ENCODE measurements around the gene IGFLR1.

Gene IGFLR1

DNA sequence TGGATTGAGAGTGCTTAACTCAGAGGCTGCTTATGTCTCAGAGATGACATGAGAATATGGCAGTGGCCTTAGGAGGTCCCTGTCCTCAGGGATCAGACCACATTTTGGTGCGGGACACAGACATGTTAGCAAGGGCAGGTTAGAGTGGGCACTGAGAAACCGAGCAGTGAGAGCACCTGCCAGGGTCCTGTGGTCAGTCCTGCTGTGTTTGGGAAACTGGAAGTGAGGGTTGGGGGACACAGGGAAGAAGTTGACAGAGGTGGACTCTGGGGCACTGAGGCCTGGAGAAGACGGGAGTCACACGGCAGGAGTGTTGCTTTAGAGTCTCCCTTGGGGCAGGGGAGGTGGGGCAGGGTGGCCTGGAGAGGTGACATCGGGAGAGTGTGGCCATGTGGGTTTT, 7.4 kb downstream of the IGFLR1 start:
- Histone ChIP-seq H3K9me3 (ENCODE audit: control insufficient read depth, insufficient read depth, low read depth, low read length) (no peaks in the 10 kb centered on the region), H3K9ac (ENCODE audit: low read length) (no peak overlapping the region), H3K27me3 (ENCODE audit: control insufficient read depth, insufficient read depth, low read length) (no peaks in the 10 kb centered on the region), H3K36me3 (ENCODE audit: control insufficient read depth, insufficient read depth, low read length) (peaks cover 84% of the 10 kb centered on the region), H3K4me1 (ENCODE audit: control insufficient read depth, insufficient read depth, low read length) (no peaks in the 10 kb centered on the region), H3K27ac (ENCODE audit: low read depth, low read length) (no peak overlapping the region), H3K4me3 (ENCODE audit: low read depth, low read length) (no peak overlapping the region)

DNA sequence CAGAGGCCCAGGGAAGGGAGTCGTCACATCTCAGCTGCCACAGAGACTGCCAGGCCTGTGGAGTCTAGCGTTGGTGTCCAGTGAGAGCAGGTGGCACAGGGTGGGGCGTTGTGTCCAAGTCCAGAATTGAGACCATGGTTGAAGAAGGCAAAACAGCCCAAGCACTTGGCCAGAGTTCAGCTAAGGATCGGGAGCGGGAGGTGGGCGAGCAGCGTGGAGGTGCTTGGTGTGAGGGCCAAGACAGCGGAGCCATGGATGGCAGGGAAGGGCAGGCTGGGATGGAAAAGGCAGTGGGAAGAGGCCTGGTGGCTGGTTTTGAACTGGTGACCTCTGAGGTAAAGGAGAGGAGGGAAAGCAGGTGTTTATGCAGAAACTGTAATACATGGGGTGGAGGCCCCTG, 8.0 kb downstream of the IGFLR1 start:
- Histone ChIP-seq H3K4me3 (ENCODE audit: low read depth, low read length) (no peak overlapping the region), H3K36me3 (ENCODE audit: control insufficient read depth, insufficient read depth, low read length) (peaks cover 90% of the 10 kb centered on the region), H3K27ac (ENCODE audit: low read depth, low read length) (no peak overlapping the region), H3K9me3 (ENCODE audit: control insufficient read depth, insufficient read depth, low read depth, low read length) (no peaks in the 10 kb centered on the region), H3K4me1 (ENCODE audit: control insufficient read depth, insufficient read depth, low read length) (no peaks in the 10 kb centered on the region), H3K27me3 (ENCODE audit: control insufficient read depth, insufficient read depth, low read length) (no peaks in the 10 kb centered on the region), H3K9ac (ENCODE audit: low read length) (no peak overlapping the region)

DNA sequence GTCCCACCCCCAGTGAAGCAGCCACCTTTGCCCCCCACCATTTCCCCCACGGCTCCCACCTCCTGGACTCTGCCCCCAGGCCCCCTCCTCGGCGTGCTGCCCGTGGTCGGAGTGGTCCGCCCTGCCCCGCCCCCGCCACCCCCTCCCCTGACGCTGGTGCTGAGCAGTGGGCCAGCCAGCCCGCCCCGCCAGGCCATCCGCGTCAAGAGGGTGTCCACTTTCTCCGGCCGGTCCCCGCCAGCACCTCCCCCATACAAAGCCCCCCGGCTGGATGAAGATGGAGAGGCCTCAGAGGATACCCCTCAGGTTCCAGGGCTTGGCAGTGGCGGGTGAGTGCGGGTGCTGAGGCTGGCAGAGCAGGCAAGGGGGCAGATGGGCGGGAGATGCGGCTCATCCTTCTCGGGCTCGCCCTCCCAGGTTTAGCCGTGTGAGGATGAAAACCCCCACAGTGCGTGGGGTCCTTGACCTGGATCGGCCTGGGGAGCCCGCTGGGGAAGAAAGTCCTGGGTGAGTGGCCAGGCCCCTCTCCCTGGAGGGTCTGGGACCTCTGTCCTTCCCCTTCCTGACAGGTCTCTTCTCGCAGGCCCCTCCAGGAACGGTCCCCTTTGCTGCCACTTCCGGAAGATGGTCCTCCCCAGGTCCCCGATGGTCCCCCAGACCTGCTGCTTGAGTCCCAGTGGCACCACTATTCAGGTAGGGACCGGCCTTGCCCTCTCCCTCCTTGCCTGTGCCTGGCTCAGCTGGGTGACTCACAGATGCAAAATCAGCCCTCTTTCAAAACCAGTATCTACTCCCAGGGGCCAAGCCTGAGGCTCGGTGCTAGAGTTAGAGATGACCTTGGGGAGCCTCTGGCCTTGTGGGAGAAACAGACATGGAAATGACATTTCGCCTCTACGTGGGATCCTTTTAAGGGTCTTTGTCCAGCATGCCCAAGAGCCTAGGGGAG, 8.8 kb downstream of the IGFLR1 start:
- Histone ChIP-seq H3K4me1 (ENCODE audit: control insufficient read depth, insufficient read depth, low read length) (no peaks in the 10 kb centered on the region), H3K9ac (ENCODE audit: low read length) (no peak overlapping the region), H3K4me3 (ENCODE audit: low read depth, low read length) (no peak overlapping the region), H3K27ac (ENCODE audit: low read depth, low read length) (no peak overlapping the region), H3K27me3 (ENCODE audit: control insufficient read depth, insufficient read depth, low read length) (no peaks in the 10 kb centered on the region), H3K36me3 (ENCODE audit: control insufficient read depth, insufficient read depth, low read length) (peaks cover 92% of the 10 kb centered on the region), H3K9me3 (ENCODE audit: control insufficient read depth, insufficient read depth, low read depth, low read length) (no peaks in the 10 kb centered on the region)

DNA sequence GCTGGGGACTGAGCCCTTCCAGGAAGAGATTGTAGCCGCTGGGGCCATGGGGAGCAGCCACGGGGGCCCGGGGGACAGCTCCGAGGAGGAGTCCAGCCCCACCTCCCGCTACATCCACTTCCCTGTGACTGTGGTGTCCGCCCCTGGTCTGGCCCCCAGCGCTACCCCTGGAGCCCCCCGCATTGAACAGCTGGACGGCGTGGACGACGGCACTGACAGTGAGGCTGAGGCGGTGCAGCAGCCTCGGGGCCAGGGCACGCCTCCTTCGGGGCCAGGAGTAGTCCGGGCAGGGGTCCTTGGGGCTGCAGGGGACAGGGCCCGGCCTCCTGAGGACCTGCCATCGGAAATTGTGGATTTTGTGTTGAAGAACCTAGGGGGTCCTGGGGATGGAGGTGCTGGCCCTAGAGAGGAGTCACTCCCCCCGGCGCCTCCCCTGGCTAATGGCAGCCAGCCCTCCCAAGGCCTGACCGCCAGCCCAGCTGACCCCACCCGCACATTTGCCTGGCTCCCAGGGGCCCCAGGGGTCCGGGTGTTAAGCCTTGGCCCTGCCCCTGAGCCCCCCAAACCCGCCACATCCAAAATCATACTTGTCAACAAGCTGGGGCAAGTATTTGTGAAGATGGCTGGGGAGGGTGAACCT, 9.6 kb downstream of the IGFLR1 start:
- H3K27ac ChIP-seq (ENCODE audit: low read depth, low read length), result no peak overlapping the region
- no peaks in the 10 kb centered on the region for H3K4me1 ChIP-seq (ENCODE audit: control insufficient read depth, insufficient read depth, low read length)
- H3K27me3 ChIP-seq (ENCODE audit: control insufficient read depth, insufficient read depth, low read length), result no peaks in the 10 kb centered on the region
- peaks cover 92% of the 10 kb centered on the region for H3K36me3 ChIP-seq (ENCODE audit: control insufficient read depth, insufficient read depth, low read length)
- H3K9me3 ChIP-seq (ENCODE audit: control insufficient read depth, insufficient read depth, low read depth, low read length), result no peaks in the 10 kb centered on the region
- H3K4me3 ChIP-seq (ENCODE audit: low read depth, low read length), result no peak overlapping the region
- no peak overlapping the region for H3K9ac ChIP-seq (ENCODE audit: low read length)

DNA sequence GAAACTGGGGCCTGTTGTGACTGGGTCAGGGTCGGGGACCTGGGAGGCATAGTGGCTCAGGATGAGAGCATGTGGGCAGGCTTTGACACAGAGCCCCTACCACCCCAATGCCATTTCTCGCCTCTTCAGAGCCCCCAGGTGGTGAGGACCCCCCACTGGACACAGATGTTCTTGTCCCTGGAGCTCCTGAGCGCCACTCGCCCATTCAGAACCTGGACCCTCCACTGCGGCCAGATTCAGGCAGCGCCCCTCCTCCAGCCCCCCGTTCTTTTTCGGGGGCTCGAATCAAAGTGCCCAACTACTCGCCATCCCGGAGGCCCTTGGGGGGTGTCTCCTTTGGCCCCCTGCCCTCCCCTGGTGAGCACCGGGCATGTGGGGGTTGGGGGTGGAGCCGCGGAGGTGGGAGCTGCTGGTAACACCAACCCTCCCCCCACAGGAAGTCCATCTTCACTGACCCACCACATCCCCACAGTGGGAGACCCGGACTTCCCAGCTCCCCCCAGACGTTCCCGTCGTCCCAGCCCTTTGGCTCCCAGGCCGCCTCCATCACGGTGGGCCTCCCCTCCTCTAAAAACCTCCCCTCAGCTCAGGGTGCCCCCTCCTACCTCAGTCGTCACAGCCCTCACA, 10.4 kb downstream of the IGFLR1 start:
- no peaks in the 10 kb centered on the region for H3K27me3 ChIP-seq (ENCODE audit: control insufficient read depth, insufficient read depth, low read length)
- H3K4me3 ChIP-seq (ENCODE audit: low read depth, low read length), result no peak overlapping the region
- H3K9ac ChIP-seq (ENCODE audit: low read length), result no peak overlapping the region
- H3K9me3 ChIP-seq (ENCODE audit: control insufficient read depth, insufficient read depth, low read depth, low read length), result no peaks in the 10 kb centered on the region
- H3K27ac ChIP-seq (ENCODE audit: low read depth, low read length), result no peak overlapping the region
- H3K36me3 ChIP-seq (ENCODE audit: control insufficient read depth, insufficient read depth, low read length), result peaks cover 94% of the 10 kb centered on the region
- no peaks in the 10 kb centered on the region for H3K4me1 ChIP-seq (ENCODE audit: control insufficient read depth, insufficient read depth, low read length)

DNA sequence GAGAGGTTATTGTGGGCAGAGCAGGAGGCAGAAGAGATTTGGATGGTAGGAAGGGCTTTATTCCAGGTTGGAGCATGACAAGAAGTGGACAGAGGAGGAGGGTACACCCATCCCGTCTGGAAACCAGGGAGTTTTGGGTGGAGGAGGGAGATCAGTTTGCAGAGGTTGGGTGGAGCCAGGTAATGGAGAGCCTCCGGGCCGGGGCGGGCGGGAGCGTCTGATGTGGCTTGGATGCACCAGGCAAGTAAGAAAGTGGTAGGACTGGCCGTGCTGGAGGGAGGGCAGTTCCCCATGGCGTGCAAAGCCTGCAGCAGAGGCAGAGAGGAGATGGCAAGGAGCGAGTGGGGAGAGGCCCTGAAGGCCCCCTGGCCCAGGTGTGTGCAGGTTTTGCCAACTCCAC, 10.9 kb downstream of the IGFLR1 start:
- peaks cover 92% of the 10 kb centered on the region for H3K36me3 ChIP-seq (ENCODE audit: control insufficient read depth, insufficient read depth, low read length)

DNA sequence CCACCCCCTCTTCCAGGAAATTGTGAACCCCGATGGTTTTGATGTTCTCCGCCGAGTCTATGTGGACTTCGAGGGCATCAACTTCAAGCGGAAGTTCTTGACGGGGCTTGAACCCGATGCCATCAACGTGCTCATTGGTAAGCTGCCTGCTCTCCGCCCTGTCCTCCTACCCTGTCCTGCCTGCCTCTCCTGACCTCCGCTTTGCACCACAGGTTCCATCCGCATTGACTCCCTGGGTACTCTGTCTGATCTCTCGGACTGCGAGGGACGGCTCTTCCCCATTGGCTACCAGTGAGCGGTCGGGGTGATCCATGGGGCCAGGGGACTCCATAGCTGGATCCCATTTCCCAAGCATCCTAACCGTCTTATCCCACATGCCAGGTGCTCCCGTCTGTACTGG, 11.9 kb downstream of the IGFLR1 start:
- H3K36me3 ChIP-seq (ENCODE audit: control insufficient read depth, insufficient read depth, low read length), result peaks cover 95% of the 10 kb centered on the region
- no peaks in the 10 kb centered on the region for H3K27me3 ChIP-seq (ENCODE audit: control insufficient read depth, insufficient read depth, low read length)
- no peak overlapping the region for H3K9ac ChIP-seq (ENCODE audit: low read length)
- H3K4me3 ChIP-seq (ENCODE audit: low read depth, low read length), result no peak overlapping the region
- no peaks in the 10 kb centered on the region for H3K9me3 ChIP-seq (ENCODE audit: control insufficient read depth, insufficient read depth, low read depth, low read length)
- H3K4me1 ChIP-seq (ENCODE audit: control insufficient read depth, insufficient read depth, low read length), result no peaks in the 10 kb centered on the region
- no peak overlapping the region for H3K27ac ChIP-seq (ENCODE audit: low read depth, low read length)

More for the DNA sequence above, 10.9 kb downstream of the IGFLR1 start:
- Histone ChIP-seq H3K27me3 (ENCODE audit: control insufficient read depth, insufficient read depth, low read length) (no peaks in the 10 kb centered on the region), H3K4me1 (ENCODE audit: control insufficient read depth, insufficient read depth, low read length) (no peaks in the 10 kb centered on the region), H3K27ac (ENCODE audit: low read depth, low read length) (no peak overlapping the region), H3K9me3 (ENCODE audit: control insufficient read depth, insufficient read depth, low read depth, low read length) (no peaks in the 10 kb centered on the region), H3K9ac (ENCODE audit: low read length) (no peak overlapping the region), H3K4me3 (ENCODE audit: low read depth, low read length) (no peak overlapping the region)

DNA sequence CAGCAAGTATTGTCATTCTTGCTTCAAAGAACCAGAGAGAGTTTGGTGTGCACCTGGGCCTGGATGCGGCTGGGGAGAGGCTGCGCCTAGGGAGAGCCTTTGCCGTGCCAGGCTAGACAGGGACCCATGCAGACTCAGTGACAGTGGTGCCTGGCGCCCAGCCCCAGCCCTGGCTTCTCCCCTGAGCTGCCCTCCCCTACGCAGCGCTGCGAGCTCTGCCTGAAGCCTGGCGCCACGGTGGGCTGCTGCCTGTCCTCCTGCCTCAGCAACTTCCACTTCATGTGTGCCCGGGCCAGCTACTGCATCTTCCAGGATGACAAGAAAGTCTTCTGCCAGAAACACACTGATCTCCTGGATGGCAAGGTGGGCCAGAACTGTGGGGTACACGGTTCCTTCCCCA, 12.5 kb downstream of the IGFLR1 start:
- Histone ChIP-seq H3K9ac (ENCODE audit: low read length) (no peak overlapping the region), H3K27ac (ENCODE audit: low read depth, low read length) (no peak overlapping the region), H3K4me1 (ENCODE audit: control insufficient read depth, insufficient read depth, low read length) (no peaks in the 10 kb centered on the region), H3K4me3 (ENCODE audit: low read depth, low read length) (no peak overlapping the region), H3K36me3 (ENCODE audit: control insufficient read depth, insufficient read depth, low read length) (peaks cover 95% of the 10 kb centered on the region), H3K9me3 (ENCODE audit: control insufficient read depth, insufficient read depth, low read depth, low read length) (no peaks in the 10 kb centered on the region), H3K27me3 (ENCODE audit: control insufficient read depth, insufficient read depth, low read length) (no peaks in the 10 kb centered on the region)

DNA sequence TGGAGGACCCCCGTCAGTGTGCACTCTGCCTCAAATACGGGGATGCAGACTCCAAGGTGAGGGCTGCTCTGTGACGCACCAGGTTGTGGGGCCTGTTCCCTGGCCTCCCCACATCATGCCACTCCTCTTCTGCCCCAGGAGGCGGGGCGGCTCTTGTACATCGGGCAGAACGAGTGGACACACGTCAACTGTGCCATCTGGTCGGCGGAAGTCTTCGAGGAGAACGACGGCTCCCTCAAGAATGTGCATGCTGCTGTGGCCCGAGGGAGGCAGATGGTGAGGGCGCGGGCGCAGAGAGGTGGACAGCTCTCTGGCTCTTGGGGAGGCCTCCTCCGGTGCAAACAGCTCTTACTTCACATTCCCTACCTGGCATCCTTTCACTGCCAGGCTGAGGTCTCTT, 13.2 kb downstream of the IGFLR1 start:
- Histone ChIP-seq H3K27me3 (ENCODE audit: control insufficient read depth, insufficient read depth, low read length) (no peaks in the 10 kb centered on the region), H3K36me3 (ENCODE audit: control insufficient read depth, insufficient read depth, low read length) (peaks cover 95% of the 10 kb centered on the region), H3K4me1 (ENCODE audit: control insufficient read depth, insufficient read depth, low read length) (no peaks in the 10 kb centered on the region), H3K9ac (ENCODE audit: low read length) (no peak overlapping the region), H3K27ac (ENCODE audit: low read depth, low read length) (no peak overlapping the region), H3K9me3 (ENCODE audit: control insufficient read depth, insufficient read depth, low read depth, low read length) (no peaks in the 10 kb centered on the region), H3K4me3 (ENCODE audit: low read depth, low read length) (no peak overlapping the region)

DNA sequence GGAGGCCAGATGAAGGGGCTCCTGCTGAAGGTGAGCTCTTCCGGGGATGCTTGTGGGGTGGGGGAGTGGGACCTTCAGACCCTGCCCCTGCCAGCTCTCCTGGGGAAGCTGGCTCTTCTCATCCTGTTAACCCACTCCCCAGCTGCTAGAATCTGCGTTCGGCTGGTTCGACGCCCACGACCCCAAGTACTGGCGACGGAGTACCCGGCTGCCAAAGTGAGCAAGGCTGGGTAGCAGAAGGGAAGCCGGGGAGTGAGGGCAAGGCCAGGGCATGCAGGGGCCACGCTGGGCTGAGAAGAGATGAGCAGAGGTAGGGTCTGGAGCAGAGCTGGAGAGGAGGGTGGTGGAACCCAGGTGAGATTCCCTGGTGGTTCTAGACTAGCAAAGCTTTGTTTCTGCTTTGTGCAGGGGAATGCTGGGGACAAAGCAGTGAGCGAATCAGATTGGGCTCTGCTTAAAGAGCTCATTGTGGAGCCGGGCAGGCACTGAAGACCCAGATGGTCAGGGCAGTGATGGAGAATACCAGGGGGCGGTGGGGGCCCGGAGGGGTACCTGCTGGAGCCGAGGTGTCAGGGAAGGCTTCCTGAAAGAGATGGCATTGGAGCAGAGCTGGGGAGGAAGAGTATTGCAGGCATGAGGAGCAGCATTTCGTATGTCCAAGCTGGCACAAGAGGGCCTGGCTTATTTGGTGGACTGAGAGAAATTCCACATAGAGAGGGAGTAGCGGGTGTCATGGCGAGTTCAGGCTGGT, 14.1 kb downstream of the IGFLR1 start:
- Histone ChIP-seq H3K36me3 (ENCODE audit: control insufficient read depth, insufficient read depth, low read length) (peaks cover 96% of the 10 kb centered on the region), H3K4me3 (ENCODE audit: low read depth, low read length) (no peak overlapping the region), H3K9ac (ENCODE audit: low read length) (no peak overlapping the region), H3K27me3 (ENCODE audit: control insufficient read depth, insufficient read depth, low read length) (no peaks in the 10 kb centered on the region), H3K4me1 (ENCODE audit: control insufficient read depth, insufficient read depth, low read length) (no peaks in the 10 kb centered on the region), H3K9me3 (ENCODE audit: control insufficient read depth, insufficient read depth, low read depth, low read length) (no peaks in the 10 kb centered on the region), H3K27ac (ENCODE audit: low read depth, low read length) (no peak overlapping the region)

All from HUES6 (cell line).